ENCODE measurements around the gene CDC73. TPM values are rescaled to one million over a fixed set of nuclear protein-coding genes. Genes with fewer than 3 reads are reported as not detected.

Gene CDC73
- total RNA-seq, 4 donors from 2014 or later = 45.4 to 66.9 (median 46.0) TPM

DNA sequence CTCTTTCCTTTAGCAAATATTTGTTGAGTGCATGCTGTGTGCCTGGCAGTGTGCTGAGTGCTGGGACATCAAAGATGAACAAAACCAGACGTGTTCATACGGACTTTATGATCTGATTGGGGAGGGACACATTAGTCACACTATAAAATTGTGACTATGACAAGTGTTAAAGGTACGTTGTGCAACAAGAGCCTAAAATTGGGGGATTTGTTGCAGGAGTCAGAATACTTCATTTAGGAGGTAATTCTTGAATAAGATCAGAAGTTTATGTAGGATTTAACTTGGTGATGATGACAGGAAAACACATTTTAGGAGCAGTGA is 35.0 kb downstream of the CDC73 start:
- TF ChIP-seq POLR2A (IDR thresholded peaks at IDR 0.05; ENCODE audit: low read depth) (no peak), POLR2AphosphoS5 (IDR thresholded peaks at IDR 0.05) (no peak), EP300 (IDR thresholded peaks at IDR 0.05) (no peak)
- TF ChIP-seq, protein P1, sequence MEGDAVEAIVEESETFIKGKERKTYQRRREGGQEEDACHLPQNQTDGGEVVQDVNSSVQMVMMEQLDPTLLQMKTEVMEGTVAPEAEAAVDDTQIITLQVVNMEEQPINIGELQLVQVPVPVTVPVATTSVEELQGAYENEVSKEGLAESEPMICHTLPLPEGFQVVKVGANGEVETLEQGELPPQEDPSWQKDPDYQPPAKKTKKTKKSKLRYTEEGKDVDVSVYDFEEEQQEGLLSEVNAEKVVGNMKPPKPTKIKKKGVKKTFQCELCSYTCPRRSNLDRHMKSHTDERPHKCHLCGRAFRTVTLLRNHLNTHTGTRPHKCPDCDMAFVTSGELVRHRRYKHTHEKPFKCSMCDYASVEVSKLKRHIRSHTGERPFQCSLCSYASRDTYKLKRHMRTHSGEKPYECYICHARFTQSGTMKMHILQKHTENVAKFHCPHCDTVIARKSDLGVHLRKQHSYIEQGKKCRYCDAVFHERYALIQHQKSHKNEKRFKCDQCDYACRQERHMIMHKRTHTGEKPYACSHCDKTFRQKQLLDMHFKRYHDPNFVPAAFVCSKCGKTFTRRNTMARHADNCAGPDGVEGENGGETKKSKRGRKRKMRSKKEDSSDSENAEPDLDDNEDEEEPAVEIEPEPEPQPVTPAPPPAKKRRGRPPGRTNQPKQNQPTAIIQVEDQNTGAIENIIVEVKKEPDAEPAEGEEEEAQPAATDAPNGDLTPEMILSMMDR (IDR thresholded peaks at IDR 0.05) = no peak
- intact Hi-C loops (cut with DNase I) = no loop called here
- peaks cover 6 to 31% (median 22%) of the 10 kb centered on the region in 4 donors for H3K36me3 ChIP-seq
- H3K27me3 ChIP-seq = no peaks in the 10 kb centered on the region
- 76% methylated on average over 3 of the region's 3 CpGs for WGBS
- H3K4me3 ChIP-seq = no peak overlapping the region
- no peaks in the 10 kb centered on the region for H3K9me3 ChIP-seq
- DNase-seq (ENCODE audit: extremely low spot score) = no peak
- no peak overlapping the region for H3K27ac ChIP-seq (replicated peaks in 1 of 4)
- H3K4me1 ChIP-seq = peaks cover 0 to 14% (median 4%) of the 10 kb centered on the region in 4 donors

DNA sequence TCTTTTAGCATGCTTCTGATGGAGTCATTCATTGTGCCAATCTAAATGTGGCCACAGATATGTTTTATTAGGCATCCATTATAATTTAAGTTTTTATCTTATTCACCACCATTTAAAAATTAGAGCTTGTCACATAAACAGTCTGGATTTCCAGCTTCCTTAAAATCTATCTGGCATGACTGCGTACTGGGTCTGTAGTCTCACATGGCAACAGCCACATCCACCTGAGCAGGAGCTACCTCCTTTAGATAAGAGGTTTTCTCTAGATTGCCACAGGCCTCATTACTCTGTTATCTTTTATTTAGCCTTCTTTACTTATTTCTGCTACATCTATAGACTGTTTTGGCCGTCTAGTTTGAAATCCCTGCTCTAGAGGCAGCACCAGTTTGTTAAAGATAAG is 35.5 kb downstream of the CDC73 start:
- no peaks in the 10 kb centered on the region for H3K9me3 ChIP-seq
- no peak overlapping the region for H3K27ac ChIP-seq (replicated peaks in 1 of 4)
- peaks cover 3 to 29% (median 18%) of the 10 kb centered on the region in 4 donors for H3K36me3 ChIP-seq
- no peak overlapping the region for H3K4me3 ChIP-seq
- 88% methylated on average over 2 of the region's 2 CpGs for WGBS
- peaks cover 0 to 14% (median 4%) of the 10 kb centered on the region in 4 donors for H3K4me1 ChIP-seq
- DNase-seq (ENCODE audit: extremely low spot score) = no peak
- intact Hi-C loops (cut with DNase I) = no loop called here
- TF ChIP-seq, protein P1 (IDR thresholded peaks at IDR 0.05) = no peak
- no peak for TF ChIP-seq EP300 (IDR thresholded peaks at IDR 0.05)
- no peak for TF ChIP-seq POLR2AphosphoS5 (IDR thresholded peaks at IDR 0.05)
- no peak for TF ChIP-seq POLR2A (IDR thresholded peaks at IDR 0.05; ENCODE audit: low read depth)
- H3K27me3 ChIP-seq = no peaks in the 10 kb centered on the region

- H3K4me3 ChIP-seq = no peak overlapping the region
- no peaks in the 10 kb centered on the region for H3K27me3 ChIP-seq
- no peak overlapping the region for H3K27ac ChIP-seq (replicated peaks in 1 of 4)
- no peaks in the 10 kb centered on the region for H3K9me3 ChIP-seq
- peaks cover 0 to 29% (median 26%) of the 10 kb centered on the region in 4 donors for H3K4me1 ChIP-seq
- no peak for TF ChIP-seq POLR2A (IDR thresholded peaks at IDR 0.05; ENCODE audit: low read depth)
- TF ChIP-seq POLR2AphosphoS5 (IDR thresholded peaks at IDR 0.05) = no peak
- TF ChIP-seq, protein P1 (IDR thresholded peaks at IDR 0.05) = no peak
- TF ChIP-seq EP300 (IDR thresholded peaks at IDR 0.05) = no peak
- DNase-seq (ENCODE audit: extremely low spot score) = no peak
- intact Hi-C loops (cut with DNase I) = no loop called here
- 82% methylated on average over 1 of the region's 1 CpG for WGBS
- H3K36me3 ChIP-seq = no peaks in the 10 kb centered on the region
These were observed 54.3 kb downstream of the CDC73 start for GRCh38 chr1:193176113-193176512.

GRCh38 chr1:193176788-193177187 is 55.0 kb downstream of the CDC73 start:
- H3K27ac ChIP-seq (replicated peaks in 1 of 4) = no peak overlapping the region
- H3K4me3 ChIP-seq = no peak overlapping the region
- peaks cover 0 to 36% (median 32%) of the 10 kb centered on the region in 4 donors for H3K4me1 ChIP-seq
- no peaks in the 10 kb centered on the region for H3K27me3 ChIP-seq
- H3K9me3 ChIP-seq = no peaks in the 10 kb centered on the region
- intact Hi-C loops (cut with DNase I) = no loop called here
- no peaks in the 10 kb centered on the region for H3K36me3 ChIP-seq
- no peak for DNase-seq (ENCODE audit: extremely low spot score)
- TF ChIP-seq EP300 (IDR thresholded peaks at IDR 0.05) (no peak), POLR2AphosphoS5 (IDR thresholded peaks at IDR 0.05) (no peak), POLR2A (IDR thresholded peaks at IDR 0.05; ENCODE audit: low read depth) (no peak)
- TF ChIP-seq, protein P1 (IDR thresholded peaks at IDR 0.05) = no peak

DNA sequence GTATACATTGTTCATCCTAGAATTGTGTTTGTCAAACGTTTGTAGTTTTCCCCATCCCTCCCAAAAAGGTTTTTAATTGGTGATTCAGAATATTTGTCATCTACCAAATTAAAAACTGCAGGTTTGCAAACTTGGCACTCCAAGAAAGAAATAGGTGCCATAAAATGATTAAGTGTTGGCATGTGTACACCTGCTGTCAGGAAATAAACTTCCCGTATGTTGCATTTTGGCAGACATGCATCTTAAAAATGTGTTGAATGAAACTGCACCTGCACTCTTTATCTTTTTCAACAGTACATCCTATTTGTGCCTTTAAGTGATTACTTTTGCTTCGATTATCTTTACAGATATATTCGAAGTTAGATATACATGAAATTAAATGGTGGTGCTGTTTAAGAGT is 57.3 kb downstream of the CDC73 start:
- intact Hi-C loops (cut with DNase I) = no loop called here

More for the DNA sequence above, 57.3 kb downstream of the CDC73 start:
- no peak for DNase-seq (ENCODE audit: extremely low spot score)
- TF ChIP-seq EP300 (IDR thresholded peaks at IDR 0.05) = no peak
- TF ChIP-seq, protein P1 (IDR thresholded peaks at IDR 0.05) = no peak
- TF ChIP-seq POLR2AphosphoS5 (IDR thresholded peaks at IDR 0.05) = no peak
- TF ChIP-seq POLR2A (IDR thresholded peaks at IDR 0.05; ENCODE audit: low read depth) = no peak
- H3K27ac ChIP-seq (replicated peaks in 1 of 4) = no peak overlapping the region
- no peaks in the 10 kb centered on the region for H3K36me3 ChIP-seq
- no peaks in the 10 kb centered on the region for H3K27me3 ChIP-seq
- H3K4me1 ChIP-seq = peaks cover 7 to 55% (median 51%) of the 10 kb centered on the region in 4 donors
- no peaks in the 10 kb centered on the region for H3K9me3 ChIP-seq
- 44% methylated on average over 4 of the region's 4 CpGs for WGBS
- no peak overlapping the region for H3K4me3 ChIP-seq
